Ovary (tissue), 3 donors: Measurements from ENCODE around the gene MINDY1.

ENCODE experiments used
- CTCF ChIP-seq, 3 donors: fragments of 450-650 bp in 2 of 3; fragments of 200-600 bp in 1 of 3; IDR thresholded peaks; one replicate each; pipeline versions ENCODE4 v1.5.1 to v1.8.0; 2016 to 2022; ENCODE audit warnings: antibody characterized with exemption in 3 of 3, mild to moderate bottlenecking in 1 of 3
- EP300 ChIP-seq: sonication (generic); formaldehyde crosslinking; IDR thresholded peaks from one replicate; pipeline ENCODE4 v1.6.1; 2017; ENCODE audit warnings: antibody characterized with exemption
- POLR2A ChIP-seq: fragments of 450-650 bp; IDR thresholded peaks from one replicate; pipeline ENCODE4 v1.6.1; 2017; ENCODE audit warnings: antibody characterized with exemption, mild to moderate bottlenecking, moderate library complexity
- donor health status: DM: no; HTN: no; CAD: no.

- no peak for TF ChIP-seq CTCF (IDR thresholded peaks at IDR 0.05)
- no peak for TF ChIP-seq POLR2A
- no peak for TF ChIP-seq EP300
Observed at GRCh38 chr1:150981805-150982712, 24.6 kb downstream of the MINDY1 start, which contains the start of gene ANXA9.
